Retinal pigment epithelial cell (primary cell): ENCODE data around the gene LAG3.
A peak's percentile ranks its signal among the peaks of the same experiment; 100 is the strongest.
"Not testable (repeated sequence)": the region's sequence is repeated elsewhere in the genome, so short reads cannot be mapped to it uniquely, and the experiment has no call there.

Source experiments
- DNase-seq: peaks from one replicate; pipeline ENCODE4 v3.0.0-alpha.2; 2010; ENCODE audit warnings: low read depth
- H3K4me3 ChIP-seq: 2 replicates; pipeline ENCODE4 v1.5.1; 2011; ENCODE audit warnings: mild to moderate bottlenecking, low read length, control low read depth, moderate library complexity
- TF ChIP-seq, protein P1 (sequence below): conservative IDR thresholded peaks from 2 replicates; pipeline ENCODE4 v1.5.1; 2011; ENCODE audit warnings: low read depth, low read length, control low read depth, inconsistent platforms

Gene LAG3

DNA sequence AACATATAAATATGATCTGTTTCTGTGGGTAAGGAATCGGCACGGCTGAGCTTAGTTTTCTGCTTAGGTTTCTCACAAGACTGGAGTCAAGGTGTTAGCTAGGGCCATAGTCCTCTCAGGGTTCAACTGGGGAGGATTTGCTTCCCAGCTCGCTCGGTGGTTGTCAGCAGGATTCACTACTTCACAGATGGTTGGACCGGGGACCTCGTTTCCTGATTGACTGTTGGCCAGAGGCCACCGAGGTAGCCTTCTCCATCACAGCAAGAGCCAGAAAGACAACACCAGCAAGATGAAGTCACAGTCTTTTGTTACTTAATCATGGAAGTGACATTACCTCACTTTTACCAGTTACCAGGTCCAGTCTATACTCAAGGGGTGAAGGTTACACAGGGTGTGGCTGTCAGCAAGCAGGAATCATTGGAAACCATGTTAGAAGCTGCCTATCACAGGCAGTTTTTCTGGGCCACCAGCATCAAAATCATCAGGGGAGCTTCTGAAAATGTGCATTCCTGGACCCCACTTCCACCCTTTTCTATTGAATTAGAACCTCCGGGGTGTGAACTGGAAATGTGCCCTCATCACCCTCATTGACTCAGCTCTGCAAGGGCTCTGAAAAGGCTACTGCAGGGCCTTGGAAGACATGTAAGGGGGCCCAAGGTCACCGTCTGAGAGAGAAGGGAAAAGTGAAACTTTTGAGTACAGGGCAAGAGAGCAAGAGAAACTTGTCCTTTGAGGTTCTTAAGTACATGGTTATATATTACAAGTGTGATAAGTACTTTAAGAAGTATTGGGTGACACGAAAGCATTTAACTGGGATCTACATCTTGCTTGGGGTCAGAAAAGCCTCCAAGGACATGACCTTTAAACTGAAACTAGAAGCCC lies 37.6 kb upstream of the LAG3 start:
- DNase-seq, result no peak

DNA sequence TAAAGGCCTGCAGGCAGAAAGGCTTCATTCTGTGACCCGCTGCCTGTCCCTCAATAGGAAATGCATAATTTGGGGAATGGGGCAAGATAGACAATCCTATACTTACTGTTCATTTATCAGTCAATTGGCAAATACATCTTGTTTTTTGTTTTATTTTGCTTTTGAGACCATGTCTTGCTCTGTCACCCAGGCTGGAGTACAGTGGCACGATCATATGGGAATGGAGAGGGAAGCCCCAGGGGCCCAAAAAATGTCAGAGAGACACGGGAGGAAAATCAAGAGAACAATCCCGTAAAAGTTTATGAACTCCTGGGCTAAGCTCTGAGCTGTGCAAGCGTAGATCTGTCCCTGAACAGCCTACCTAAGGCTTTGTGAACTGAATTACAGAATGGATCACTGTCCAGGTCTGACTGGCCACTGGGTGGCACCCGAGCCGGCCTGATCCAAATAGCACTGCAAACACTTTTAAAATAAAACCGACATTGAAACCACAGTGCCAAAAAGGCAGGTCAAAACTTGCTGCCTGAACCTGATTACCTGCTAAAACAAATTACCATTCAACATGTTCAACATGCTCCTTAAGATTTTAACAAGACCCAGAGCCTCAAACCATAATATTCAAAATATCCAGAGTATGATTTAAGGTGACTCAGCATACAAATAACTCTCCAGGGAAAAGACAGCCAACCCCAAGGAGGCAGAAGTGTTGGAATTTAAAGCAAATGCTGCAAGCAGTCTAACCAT lies 36.7 kb upstream of the LAG3 start:
- no peak overlapping the region for H3K4me3 ChIP-seq
- no peak for DNase-seq
- TF ChIP-seq, protein P1, sequence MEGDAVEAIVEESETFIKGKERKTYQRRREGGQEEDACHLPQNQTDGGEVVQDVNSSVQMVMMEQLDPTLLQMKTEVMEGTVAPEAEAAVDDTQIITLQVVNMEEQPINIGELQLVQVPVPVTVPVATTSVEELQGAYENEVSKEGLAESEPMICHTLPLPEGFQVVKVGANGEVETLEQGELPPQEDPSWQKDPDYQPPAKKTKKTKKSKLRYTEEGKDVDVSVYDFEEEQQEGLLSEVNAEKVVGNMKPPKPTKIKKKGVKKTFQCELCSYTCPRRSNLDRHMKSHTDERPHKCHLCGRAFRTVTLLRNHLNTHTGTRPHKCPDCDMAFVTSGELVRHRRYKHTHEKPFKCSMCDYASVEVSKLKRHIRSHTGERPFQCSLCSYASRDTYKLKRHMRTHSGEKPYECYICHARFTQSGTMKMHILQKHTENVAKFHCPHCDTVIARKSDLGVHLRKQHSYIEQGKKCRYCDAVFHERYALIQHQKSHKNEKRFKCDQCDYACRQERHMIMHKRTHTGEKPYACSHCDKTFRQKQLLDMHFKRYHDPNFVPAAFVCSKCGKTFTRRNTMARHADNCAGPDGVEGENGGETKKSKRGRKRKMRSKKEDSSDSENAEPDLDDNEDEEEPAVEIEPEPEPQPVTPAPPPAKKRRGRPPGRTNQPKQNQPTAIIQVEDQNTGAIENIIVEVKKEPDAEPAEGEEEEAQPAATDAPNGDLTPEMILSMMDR, result peak; percentile 75

More for the DNA sequence above, 37.6 kb upstream of the LAG3 start:
- TF ChIP-seq, protein P1, result no peak
- no peak overlapping the region for H3K4me3 ChIP-seq

DNA sequence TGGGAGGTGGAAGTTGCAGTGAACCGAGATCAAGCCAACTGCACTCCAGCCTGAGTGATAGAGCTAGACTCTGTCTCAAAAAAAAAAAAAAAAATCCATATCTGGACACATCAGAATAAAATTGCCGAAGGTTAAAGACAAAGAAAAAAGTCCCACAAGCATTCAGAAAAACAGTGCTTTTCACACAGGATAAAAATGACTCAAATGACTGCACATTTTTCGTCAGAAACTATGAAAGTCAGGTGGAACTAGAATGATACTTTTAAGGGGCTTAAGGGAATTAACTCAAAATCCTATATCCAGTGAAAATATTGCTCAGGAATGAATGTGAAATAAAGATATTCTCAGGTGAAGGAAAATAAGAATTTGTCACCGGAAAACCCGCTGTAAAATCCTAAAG lies 35.6 kb upstream of the LAG3 start:
- TF ChIP-seq, protein P1, result no peak
- no peak overlapping the region for H3K4me3 ChIP-seq
- no peak for DNase-seq

- DNase-seq, H3K4me3 ChIP-seq: not testable (repeated sequence)
Observed at GRCh38 chr12:6742080-6742479, 30.2 kb upstream of the LAG3 start.

DNA sequence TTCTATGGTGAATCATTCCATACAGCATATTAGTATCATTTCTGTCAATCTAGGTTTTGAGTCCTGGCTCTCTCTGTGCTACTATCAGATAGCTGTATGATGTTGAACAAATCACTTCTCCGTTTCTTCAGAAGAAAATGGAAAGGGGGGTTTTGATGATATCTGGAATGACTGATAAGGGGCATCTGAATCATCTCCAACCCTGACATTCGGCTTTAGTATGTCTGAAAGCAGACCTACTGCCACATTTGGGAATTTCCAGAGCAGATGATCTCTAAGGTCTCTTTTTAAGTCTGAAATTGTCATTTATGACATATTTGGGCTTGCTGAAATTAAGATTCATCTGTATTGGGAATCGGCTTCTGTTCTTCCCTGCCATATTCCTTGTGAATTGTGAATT lies 29.5 kb upstream of the LAG3 start:
- no peak overlapping the region for H3K4me3 ChIP-seq
- no peak for DNase-seq
- TF ChIP-seq, protein P1, result no peak

DNA sequence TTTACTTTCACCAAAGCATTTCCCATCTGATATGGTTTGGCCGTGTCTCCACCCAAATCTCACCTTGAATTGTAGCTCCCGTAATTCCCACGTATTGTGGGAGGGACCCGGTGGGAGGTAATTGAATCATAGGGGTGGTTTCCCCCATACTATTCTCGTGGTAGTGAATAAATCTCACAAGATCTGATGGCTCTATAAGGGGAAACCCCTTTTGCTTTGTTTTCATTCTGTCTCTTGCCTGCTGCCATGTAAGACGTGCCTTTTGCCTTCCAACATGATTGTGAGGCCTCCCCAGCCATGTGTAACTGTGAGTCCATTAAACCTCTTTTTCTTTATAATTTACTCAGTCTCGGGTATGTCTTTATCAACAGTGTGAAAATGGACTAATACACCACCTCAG lies 29.0 kb upstream of the LAG3 start:
- not testable (repeated sequence) for DNase-seq, H3K4me3 ChIP-seq

GRCh38 chr12:6745741-6746525 lies 26.4 kb upstream of the LAG3 start:
- H3K4me3 ChIP-seq, result no peak overlapping the region
- no peak for DNase-seq
- TF ChIP-seq, protein P1, result no peak
